GM18870 (cell line): ENCODE measurements around the gene CLDN16.

ENCODE experiments used
- ATAC-seq: cut with Tn5 transposase; IDR thresholded peaks from one replicate; pipeline ENCODE4 v1.9.1; 2021; ENCODE audit warnings: moderate library complexity; ENCODE audit not compliant: unreplicated experiment

Gene CLDN16

DNA sequence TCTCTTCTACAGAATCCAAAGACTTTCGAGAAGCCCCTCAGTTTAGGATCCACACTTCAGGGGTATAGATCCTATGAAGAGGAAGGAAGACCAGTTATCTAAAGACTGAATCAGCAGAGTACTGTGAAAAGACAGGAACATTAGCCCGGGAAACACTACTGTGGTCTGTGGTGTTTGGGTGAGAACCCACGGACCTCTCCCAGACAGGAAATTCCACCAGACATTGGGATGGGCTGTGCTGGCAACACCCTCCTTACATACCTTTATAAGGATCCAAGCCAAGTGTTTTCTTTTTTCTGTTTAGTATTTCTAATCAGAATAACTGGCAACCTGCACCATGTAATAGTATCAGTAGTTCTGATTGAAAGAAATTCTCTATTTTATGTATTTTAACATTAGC lies 47.7 kb downstream of the CLDN16 start:
- ATAC-seq: no peak

DNA sequence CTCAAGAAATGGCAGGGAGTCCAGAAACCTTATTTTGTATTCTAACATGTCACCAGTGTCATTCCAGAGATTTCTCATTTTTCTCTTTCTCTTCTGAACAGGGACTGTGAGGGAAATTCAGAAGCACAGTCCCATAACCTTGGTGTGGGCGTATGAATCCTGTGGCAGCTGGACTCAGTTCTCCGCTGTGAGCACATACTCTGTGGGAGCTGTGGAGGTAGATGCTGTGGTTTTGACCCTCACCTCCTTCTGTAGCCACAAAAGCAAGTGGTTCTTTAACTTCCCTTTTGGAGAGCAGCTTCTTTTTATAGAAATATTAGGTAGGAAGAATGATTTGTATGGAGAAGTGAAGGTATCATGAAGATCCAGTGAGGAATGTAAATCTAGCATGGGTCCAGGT lies 48.4 kb downstream of the CLDN16 start:
- no peak for ATAC-seq

DNA sequence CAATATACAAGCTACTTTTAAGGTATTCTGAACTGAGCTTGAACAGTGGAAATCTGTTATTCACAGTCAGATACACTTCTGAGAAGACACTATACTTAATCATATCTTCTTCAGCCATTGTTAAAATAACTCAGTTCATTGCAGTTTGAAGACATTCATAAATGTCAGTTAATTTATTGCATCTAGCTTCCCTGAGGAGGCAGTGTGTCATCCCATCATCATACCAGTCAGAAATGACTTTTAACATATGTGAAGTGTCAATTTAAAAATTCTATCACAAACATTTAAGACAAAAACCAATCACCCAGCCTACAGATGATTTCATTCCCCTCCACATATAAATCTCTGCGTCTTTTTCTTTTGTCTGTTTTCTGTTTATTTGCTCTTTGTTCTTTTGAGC lies 54.3 kb downstream of the CLDN16 start:
- ATAC-seq: no peak

DNA sequence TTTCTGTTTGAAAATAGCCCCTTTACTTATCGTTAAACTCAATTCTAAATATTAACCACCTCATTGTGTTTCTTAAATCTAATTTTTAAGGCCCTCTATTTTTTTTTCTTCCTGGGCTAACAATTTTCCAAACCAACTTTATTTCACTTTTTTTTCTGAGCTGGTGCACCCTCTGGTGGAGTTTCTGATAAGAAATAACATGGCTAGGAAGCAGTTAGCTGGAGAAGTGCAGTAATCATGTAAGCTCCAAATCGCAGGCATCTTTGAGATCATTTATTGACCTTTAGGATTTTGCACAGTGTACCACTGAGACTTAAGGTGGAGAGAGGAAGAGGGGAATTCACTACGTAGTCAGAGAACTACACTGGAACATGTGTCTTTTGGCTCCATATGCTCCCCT lies 55.3 kb downstream of the CLDN16 start:
- ATAC-seq: no peak

DNA sequence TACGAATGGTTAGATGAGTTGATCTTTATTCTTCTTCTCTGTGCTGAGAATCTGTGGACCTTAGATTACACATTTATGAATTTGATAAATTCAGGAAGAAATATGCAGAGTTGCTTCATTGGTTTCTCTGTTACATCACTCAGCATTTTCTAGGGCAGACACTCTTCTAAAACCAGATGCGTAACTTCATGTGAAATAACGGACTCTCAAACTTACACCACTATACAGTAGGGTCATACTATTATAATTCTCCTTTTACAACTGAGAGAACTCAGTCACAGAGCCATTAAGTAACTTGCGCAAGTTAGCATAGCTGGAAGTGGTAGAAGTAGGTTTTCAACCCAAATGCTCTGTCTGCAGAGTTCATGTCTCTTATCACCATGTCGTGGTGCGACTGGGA lies 56.0 kb downstream of the CLDN16 start:
- no peak for ATAC-seq

DNA sequence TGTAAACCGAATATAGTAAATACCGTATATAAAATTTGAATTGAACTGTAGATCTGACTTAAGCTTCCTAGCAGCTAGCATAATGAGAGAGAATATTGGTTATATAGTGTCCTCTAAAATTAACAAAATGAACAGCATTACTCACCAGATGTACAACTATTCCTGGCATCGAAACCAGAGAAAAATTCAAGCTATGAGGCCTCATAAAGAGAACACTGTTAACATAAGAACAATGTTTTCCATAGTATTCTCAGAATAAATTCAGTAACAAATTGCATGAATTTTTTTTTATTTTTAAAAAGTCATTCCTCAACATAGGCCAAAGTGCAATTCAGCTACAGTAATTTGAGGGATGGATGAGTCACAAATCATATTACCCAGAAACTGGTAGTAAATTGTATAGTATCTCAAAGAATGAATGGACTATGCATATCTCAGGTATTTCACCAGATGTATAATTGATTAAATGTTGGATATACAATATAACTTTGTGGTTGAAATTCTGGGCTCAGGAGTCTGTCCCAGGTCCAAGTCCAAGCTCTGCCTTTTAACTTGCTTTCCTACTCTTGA lies 56.7 kb downstream of the CLDN16 start:
- no peak for ATAC-seq

DNA sequence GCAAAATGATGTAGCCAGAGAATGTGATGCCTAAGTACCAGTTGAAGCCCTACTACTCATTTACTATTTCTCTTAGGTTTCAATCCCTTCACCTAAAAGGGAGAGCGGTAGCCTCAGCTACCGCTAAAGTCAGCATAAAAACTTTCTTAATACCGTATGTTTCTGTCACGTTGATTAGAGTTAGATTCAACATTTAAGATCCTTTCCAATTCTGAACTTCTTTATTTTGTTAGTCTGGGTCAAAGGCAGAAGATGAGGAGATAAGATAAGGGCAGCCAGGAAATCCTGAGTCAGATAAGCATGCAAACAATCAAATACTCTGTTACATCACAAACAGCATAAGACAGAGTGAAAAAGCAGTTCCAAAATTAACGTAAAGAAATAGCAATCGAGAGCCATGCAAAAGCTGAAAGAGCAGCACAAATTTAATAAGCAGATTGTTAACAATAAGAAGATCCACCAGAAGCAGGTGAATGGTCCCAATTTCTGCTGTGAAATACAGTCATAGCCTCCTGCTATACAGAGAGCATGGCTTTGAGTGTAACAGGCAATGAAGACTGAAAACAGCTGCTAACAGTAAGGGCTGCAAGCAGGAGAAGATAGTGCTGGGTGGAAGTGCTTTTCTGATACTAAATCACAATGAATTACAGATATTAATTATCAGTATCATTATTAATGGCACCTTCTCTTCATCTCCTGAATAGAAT lies 58.8 kb downstream of the CLDN16 start:
- ATAC-seq: no peak

DNA sequence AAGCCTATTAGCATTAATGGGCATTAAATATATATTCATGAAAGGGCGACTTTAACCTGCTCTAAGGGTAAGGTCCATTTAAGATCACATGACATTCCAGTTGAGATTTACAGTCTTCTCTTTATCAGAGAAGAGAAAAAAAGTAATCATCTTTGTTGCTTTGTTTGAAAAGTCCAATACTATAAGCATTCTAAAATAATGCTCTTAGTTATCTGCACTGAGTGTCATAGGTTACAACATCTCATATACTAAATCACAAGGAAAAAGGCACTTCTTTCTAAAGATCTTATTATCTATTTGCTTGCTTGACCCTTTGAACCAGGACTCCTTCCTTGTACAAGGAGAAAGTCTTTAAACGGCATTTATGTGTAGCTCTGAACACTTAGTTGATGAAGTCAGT lies 60.3 kb downstream of the CLDN16 start:
- ATAC-seq: no peak

DNA sequence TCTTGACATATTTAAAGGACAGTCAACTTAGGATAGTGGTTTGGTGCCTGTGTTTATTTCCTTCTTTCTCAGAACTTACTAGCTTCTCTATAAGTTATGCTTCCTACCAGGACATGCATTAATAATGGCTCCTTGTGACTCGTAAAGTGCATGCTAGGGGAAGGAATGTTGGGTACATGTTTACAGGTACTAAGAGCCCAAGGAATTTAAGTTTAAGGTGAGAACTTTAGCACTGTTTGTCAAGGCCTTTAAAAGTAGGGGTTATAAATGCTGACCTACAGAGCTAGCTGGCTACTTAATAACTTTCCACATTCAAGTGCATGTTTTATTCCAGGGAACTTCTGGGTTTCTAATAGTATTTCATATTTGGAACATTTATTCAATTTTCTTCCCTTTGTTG lies 61.8 kb downstream of the CLDN16 start, which contains the start of gene TMEM207:
Gene TMEM207 (minus strand): TSS at position 101 of the 400 bp plus-strand sequence. CDS start 92 bp downstream, at position 9.
- no peak for ATAC-seq

DNA sequence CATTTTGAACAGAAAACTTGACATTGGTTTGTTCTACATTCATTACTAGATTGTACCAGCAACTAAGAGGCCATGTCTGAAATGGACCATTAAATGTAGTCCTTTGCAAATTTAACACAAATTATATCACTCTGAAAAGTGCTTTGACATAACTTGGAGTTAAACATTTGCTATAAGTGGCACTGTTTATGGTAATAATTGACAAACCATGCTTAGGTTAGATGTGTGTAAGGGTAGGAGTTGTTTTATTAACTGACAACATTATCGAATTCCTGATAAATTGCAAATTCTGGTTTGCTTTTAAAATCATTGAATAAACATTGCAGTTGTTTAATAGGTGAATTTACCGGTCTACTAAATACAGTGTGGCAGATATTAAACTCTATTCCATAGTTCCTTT lies 67.9 kb downstream of the CLDN16 start:
- no peak for ATAC-seq

DNA sequence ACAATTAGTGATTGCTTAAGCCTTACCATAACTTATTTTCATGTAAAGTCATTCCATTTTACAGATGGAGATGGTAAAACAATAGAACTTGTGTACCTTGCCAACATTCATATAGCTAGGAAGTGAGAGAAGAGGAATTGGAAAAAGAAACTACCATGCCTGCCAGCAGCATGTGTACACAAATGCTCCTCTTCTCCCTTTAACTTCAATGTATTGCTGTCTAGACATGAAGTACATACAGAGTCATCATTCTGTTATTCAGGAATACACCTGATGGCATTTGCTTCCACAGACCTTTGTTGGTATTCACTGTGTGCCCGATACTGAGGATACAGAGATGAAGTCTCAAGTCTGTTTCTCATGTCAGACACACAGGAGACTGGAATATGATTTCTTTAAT lies 68.8 kb downstream of the CLDN16 start:
- ATAC-seq: no peak

DNA sequence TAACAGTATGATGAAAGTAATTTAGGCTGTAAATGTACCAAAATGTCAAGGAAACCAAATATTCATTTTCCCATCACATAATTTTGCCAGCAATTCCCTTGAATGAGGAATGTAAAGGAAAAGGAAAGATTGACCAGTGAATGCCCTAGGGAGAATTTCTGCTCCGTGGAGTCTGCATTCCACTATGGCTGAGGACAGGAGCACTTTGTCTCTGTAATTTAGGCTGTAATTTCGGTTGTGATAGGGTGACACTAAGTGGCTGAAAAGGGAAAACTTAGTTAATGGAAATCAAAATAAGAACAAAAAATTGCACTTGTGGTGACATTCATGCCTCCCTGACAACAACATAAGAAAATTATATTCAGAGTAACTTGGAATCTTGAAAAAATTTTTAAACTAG lies 70.1 kb downstream of the CLDN16 start:
- ATAC-seq: no peak
